Measurements from ENCODE around the gene SYT9.

Gene SYT9

GRCh38 chr11:7347611-7348431 is 96.1 kb downstream of the SYT9 start:
- TF ChIP-seq TAF1 (IDR thresholded peaks at IDR 0.05; ENCODE audit: borderline replicate concordance, insufficient read depth, low read length) (no peak), FOXP2 (optimal IDR thresholded peaks at IDR 0.05; ENCODE audit: borderline replicate concordance, extremely low read depth, extremely low read length, insufficient read depth) (no peak), SIN3A (IDR thresholded peaks at IDR 0.05; ENCODE audit: borderline replicate concordance, insufficient read depth, low read length) (no peak), REST (IDR thresholded peaks at IDR 0.05; ENCODE audit: insufficient read depth in 1 of 2, low read depth in 2 of 2, low read length in 2 of 2) (no peak), POLR2AphosphoS5 (IDR thresholded peaks at IDR 0.05; ENCODE audit: low read depth, low read length) (no peak)

DNA sequence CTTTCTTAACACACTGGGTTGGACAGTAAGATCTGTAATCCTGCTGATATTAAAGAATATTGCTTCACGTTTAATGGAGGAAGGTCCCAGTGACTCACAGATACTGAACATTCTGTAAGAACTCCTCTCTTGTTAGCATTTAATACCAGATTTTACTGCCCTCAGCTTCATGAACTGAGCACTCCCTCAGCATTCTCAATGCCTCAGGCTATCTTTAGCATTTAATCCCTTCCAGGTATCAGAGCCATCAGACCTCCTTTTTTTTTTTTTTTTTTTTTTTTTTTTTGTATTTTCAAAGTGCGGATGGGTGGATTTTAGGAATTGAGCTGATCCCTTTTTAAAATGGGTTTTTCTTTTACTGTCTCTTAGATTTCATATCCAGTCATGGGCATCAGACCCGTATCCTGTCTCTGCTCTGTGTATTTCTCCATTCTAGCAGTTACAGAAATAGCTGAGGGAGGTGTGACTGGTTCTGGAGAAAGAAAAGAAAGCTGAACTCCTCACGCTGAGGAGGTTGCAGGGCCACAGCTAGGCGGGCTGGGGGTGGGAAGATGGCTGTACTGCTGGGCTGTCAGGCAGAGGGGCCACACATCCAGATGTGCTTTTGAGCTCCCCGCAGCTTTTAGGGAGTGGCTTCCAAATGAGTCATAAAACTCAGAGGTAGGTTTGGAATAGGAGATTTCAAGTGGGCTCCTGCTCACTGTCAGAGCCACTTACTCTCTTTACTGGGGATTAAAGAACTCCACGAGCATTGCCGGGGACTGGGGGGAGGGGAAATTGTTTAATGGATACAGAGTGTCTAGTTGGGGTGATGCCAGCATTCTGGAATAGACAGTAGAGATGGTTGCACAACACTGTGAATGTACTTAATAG is 97.0 kb downstream of the SYT9 start:
- TF ChIP-seq TAF1 (IDR thresholded peaks at IDR 0.05; ENCODE audit: borderline replicate concordance, insufficient read depth, low read length) (no peak), FOXP2 (optimal IDR thresholded peaks at IDR 0.05; ENCODE audit: borderline replicate concordance, extremely low read depth, extremely low read length, insufficient read depth) (no peak), POLR2AphosphoS5 (IDR thresholded peaks at IDR 0.05; ENCODE audit: low read depth, low read length) (no peak), REST (IDR thresholded peaks at IDR 0.05; ENCODE audit: insufficient read depth in 1 of 2, low read depth in 2 of 2, low read length in 2 of 2) (no peak), SIN3A (IDR thresholded peaks at IDR 0.05; ENCODE audit: borderline replicate concordance, insufficient read depth, low read length) (no peak)

- TF ChIP-seq FOXP2 (optimal IDR thresholded peaks at IDR 0.05; ENCODE audit: borderline replicate concordance, extremely low read depth, extremely low read length, insufficient read depth): no peak
- TF ChIP-seq SIN3A (IDR thresholded peaks at IDR 0.05; ENCODE audit: borderline replicate concordance, insufficient read depth, low read length): no peak
- TF ChIP-seq REST (IDR thresholded peaks at IDR 0.05; ENCODE audit: insufficient read depth in 1 of 2, low read depth in 2 of 2, low read length in 2 of 2): no peak
- no peak for TF ChIP-seq TAF1 (IDR thresholded peaks at IDR 0.05; ENCODE audit: borderline replicate concordance, insufficient read depth, low read length)
- TF ChIP-seq POLR2AphosphoS5 (IDR thresholded peaks at IDR 0.05; ENCODE audit: low read depth, low read length): no peak
Measured at GRCh38 chr11:7351228-7351627, 99.5 kb downstream of the SYT9 start.

GRCh38 chr11:7353100-7353499 is 101.4 kb downstream of the SYT9 start:
- no peak for TF ChIP-seq SIN3A (IDR thresholded peaks at IDR 0.05; ENCODE audit: borderline replicate concordance, insufficient read depth, low read length)
- no peak for TF ChIP-seq TAF1 (IDR thresholded peaks at IDR 0.05; ENCODE audit: borderline replicate concordance, insufficient read depth, low read length)
- no peak for TF ChIP-seq FOXP2 (optimal IDR thresholded peaks at IDR 0.05; ENCODE audit: borderline replicate concordance, extremely low read depth, extremely low read length, insufficient read depth)
- no peak for TF ChIP-seq REST (IDR thresholded peaks at IDR 0.05; ENCODE audit: insufficient read depth in 1 of 2, low read depth in 2 of 2, low read length in 2 of 2)
- TF ChIP-seq POLR2AphosphoS5 (IDR thresholded peaks at IDR 0.05; ENCODE audit: low read depth, low read length): no peak

Data from PFSK-1 (cell line).